ENCODE measurements around the gene NUP133.

The NUP133 gene

DNA sequence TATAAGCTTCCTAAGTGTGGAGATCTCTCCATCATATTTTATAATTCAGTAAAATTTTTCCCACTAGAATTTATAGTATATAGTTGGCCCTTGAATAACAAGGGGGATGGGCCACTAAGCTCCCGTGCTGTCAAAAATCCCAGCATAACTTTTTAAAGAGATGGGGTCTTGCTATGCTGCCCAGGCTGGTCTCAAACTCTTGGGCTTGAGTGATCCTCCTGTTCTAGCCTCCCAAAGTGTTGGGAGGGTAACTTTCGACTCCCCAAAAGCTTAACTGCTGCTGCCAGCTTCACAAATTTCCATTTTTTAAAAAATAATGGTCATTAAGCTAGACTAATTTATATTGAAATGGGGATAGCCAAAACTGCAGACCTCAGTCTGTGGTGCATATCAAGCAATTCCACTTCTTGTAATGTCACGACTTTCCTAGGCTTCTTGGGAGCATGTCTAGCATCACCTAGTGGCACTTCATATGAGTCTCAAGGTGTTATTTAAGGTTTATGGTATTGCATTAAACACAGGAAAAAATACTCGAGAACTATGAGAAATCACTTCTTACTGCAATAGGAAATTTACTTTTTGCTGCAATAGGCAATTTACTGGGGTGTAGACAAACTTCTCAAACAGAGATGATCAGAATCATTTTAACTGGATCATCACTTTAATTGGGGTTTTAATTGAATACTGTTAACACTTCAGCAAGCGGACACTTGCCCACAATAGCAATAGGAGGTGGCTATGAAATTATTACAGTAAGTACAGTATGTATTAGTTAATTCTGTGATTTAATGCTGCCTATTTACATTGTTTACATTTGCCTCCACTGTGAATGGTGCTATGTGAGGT, 55.0 kb downstream of the NUP133 start:
- peak; percentile 28 for DNase-seq (ENCODE audit: low read depth)

DNA sequence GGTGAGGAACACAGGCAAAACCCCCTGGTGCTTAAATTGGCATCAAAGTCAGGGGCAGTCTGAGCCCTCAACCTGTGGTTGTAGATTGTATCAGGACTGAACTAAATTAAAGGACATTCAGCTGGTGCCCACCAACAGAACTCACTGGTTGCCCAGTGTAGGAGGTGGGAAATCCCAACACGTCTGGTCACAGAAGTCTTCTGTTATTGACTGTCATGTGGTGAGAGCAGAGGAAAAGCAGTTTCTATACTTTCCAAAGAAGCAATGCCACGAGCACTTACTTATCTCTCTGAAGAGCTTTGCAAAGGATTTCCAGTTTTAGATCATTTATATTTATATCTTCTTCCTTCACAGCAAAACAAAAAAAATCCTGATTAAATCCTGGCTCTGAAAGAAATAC, 59.3 kb downstream of the NUP133 start:
- DNase-seq (ENCODE audit: low read depth): no peak

DNA sequence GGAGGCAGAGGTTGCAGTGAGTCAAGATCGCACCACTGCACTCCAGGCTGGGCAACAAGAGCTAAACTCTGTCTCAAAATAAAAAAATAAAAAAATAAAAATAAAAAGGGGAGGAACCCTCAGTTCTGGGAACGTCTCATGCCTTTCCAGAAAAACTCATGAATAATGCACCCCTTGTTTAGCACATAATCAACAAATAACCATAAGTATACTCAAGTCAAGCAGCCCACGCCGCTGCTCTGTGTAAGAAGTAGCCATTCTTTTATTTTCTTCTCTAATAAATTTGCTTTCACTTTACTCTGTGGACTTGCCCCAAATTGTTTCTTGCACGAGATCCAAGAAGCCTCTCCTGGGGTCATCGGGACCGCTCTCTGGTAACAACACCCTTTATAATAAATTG, 59.8 kb downstream of the NUP133 start:
- DNase-seq (ENCODE audit: low read depth): no peak

DNA sequence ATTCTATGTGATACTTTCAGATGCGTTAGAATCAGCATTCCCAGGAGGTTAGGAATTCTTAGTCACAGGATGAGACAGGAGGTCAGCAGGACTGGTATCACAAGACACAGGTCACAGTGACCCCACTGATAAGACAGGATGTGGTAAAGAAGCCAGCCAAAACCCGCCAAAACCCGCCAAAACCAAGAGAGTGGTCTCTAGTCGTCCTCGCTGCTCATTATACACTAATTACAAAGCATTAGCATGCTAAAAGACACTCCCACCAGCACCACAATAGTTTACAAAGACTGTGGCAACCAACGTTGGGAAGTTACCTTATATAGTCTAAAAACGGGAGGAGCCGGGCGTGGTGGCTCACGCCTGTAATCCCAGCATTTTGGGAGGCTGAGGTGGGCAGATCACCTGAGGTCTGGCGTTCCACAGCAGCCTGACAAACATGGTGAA, 60.3 kb downstream of the NUP133 start:
- no peak for DNase-seq (ENCODE audit: low read depth)

DNA sequence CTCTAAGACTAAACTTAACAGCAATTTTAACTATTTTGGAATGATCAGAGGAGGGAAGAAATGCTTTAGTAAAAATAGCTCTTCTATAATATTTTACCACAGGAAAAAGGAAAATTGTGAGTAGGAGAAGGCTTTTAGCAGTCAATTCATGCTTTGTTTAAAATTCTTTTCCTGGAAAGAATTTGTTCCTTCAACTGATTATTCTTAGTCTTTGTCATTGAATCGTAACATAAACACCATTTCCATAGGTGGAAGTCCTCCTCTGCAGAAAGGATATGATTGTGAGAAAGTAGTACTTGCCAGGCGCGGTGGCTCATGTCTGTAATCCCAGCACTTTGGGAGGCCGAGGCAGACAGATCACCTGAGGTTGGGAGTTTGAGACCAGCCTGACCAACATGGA, 62.3 kb downstream of the NUP133 start:
- DNase-seq (ENCODE audit: low read depth): no peak

DNA sequence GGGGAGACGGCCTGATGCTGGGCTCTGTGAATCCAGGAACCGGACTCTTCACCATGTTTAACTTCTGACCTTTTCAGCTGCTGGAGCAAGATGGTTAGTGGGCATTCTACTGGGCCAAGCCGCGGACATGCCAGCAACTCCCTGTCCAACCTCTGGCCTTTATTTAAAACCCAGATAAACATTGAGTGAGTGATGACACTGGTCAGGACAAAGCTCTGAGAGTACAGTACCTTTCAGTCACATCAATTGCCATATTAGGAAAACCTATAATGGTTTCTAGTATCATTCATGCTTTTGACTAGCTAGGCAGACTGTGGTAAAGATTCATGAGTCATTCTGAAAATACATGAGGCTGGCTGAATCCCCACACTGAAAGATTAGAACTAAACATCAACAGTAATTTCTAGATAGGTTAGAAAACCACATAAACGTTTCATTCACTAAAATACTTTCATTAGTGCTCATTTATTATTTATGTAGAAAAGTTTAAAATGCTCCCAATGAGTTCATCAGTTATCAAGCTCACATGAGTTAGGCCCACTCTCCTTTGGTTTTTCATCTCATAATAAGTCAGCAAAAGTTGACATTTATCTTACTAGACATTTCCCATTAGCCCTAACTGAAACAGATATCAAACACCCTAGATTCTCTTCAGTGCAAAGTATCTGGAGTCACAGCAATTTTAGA, 67.1 kb downstream of the NUP133 start:
- peak; percentile 51 for DNase-seq (ENCODE audit: low read depth)

DNA sequence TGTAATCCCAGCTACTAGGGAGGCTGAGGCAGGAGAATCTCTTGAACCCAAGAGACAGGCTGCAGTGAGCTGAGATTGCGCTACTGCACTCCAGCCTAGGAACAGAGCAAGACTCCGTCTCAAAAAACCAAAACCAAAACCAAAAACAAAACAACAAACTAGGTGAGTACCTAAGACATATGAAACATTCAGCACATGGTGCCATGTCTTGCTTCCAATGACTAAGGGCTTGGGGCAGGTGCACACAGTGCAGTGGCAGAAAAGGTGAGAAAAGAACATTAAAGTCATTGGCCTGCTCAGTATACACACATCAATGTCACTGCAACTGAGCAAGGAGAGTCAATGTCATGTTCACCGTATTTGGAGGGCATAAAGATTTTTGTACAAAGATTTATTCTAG, 70.1 kb downstream of the NUP133 start:
- no peak for DNase-seq (ENCODE audit: low read depth)

DNA sequence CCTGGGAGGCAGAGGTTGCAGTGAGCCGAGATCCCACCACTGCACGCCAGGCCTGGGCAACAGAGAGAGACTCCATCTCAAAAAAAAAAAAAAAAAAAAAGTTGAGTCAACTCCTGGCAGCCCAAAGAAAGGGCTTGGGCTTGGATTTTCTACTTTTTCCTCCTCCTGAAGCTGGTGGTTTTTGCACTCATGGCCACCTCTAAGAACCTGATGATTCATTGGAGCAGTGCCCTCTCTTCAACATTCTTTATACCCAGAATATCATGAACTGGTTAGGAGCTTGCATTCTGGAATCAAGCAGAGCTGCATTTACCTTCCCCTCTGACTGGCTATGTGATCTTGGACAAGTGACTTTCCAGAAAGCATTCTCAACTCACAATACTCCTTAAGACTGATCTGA, 70.7 kb downstream of the NUP133 start:
- DNase-seq (ENCODE audit: low read depth): no peak

DNA sequence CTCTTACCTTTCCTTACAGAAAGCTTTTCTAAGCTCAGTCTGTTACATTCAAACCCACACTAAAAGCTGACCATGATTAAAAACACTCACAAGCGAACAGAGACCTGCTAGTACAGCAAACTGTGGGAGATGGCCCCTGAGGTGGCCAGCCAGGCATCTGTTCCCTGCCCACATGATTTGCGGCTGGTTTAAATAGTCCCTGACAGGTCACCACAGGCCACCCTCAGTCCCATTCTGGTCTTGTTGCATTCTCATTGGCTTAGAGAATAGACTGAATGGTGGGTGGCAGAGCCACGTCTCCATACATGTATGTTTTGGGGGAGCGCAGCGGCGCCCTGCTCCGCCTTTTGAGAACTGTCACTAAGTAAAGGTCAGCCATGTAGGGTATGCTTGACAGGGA, 71.9 kb downstream of the NUP133 start:
- no peak for DNase-seq (ENCODE audit: low read depth)

DNA sequence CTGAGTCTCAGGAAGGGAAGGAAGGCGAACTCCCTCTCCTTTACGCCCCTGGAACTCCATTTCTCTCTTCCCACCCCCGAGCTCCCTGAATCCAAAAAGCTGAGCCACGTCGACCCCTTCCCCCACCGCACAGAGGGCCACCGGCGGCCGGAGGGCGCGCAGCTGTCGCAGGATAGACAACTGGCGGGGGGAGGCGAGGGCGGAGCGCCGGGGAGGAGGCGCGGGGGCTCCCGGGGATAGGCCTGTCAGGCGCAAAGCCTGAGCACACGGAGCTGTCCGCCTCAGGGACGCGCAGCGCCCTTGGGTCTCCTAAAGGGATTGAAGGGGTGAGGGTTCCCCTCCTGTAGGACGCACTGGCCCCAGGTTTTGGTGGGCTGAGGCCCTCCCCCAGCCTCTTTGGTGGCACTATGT, 73.5 kb downstream of the NUP133 start:
- DNase-seq (ENCODE audit: low read depth): no peak

DNA sequence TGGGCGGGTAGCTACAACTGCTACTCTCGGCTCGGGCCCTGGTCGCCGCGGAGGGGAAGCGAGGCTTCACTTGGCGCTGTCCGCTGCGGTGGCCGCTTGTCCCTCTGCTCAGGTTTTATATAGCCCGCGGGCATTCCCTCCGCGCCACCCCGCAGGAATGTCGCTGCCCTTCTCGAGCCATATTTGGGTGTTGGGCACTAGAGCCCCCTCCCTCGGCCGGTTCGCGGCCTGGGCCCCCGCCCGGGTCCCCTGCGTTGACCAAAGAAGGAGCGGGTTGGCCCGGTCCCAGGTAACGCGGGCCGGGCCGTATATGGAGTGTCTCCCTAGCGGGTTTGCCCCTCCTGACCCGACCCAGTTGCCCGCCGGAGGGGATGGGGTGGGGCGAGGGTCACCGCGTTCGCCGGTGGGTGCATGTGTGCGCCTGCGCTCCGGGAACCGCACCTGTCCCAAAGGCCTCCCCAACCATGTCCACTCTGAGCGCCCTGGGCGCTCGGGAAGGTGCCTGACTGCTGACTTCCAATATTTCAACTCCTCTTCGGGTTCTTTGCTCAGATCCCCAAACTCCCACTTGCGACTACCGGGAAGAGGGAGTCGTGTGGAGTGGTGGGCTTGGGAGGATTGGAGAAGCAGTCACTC, 74.0 kb downstream of the NUP133 start, which contains the start of gene ACTA1:
ACTA1 (minus strand) TSS at position 90 of the 636 bp plus-strand sequence. CDS start 979 bp downstream, outside the sequence.
- DNase-seq (ENCODE audit: low read depth): no peak

DNA sequence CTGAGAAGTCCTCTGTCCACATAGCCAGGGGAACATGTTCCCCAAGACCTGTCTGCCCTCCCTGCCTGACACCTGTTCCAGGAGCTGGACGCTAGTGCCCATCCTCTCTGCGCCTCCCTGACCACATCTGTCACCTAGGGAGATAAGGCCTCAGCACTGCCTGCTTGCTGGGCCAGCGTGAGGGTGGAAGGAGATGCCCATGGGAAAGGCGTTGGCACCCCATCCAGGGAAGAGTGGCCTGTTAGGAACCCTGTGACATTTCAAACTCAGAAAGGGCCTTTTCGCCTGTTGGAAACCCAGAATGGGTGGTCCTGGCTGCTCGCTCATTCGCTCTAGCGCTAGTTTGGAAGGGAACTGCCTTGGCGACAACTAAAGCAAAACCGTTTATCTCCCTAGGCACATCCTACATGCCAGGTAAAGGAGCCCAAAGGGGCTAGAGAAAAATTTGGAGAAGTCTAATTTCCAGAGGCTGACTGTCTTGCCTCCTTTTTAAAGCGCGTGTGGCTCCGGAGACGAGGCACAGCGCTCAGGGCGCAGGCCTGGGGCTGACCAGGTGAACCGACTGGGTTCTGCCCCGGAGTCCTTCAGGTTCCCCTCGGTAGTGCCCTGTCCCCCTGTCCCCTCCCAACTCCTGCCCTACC, 74.7 kb downstream of the NUP133 start:
- DNase-seq (ENCODE audit: low read depth): no peak

DNA sequence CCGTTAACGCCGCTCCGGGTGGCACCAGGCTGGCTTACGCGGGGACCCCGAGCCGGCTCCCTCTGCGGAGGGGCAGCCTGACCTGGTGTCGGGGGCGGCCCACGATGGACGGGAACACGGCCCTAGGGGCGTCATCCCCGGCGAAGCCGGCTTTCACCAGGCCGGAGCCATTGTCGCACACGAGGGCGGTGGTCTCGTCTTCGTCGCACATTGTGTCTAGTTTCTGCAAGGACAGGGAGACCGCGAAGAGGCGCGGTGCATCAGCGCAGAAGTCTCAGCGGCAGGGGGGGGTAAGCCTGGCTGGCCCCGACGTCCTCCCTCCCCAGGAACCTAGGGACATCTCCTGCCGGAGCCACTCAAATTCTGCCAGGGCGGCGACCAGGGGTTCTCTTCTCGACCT, 75.2 kb downstream of the NUP133 start:
- DNase-seq (ENCODE audit: low read depth): no peak

DNA sequence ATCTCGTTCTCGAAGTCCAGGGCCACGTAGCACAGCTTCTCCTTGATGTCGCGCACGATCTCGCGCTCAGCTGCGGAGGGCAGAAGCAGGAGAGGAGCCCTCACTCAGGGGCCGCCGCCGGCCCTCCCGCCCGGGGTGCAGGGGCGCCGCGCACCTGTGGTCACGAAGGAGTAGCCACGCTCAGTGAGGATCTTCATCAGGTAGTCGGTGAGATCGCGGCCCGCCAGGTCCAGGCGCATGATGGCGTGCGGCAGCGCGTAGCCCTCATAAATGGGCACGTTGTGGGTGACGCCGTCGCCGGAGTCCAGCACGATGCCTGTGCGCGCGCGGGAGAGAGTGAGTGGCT, 76.1 kb downstream of the NUP133 start:
- DNase-seq (ENCODE audit: low read depth): no peak

DNA sequence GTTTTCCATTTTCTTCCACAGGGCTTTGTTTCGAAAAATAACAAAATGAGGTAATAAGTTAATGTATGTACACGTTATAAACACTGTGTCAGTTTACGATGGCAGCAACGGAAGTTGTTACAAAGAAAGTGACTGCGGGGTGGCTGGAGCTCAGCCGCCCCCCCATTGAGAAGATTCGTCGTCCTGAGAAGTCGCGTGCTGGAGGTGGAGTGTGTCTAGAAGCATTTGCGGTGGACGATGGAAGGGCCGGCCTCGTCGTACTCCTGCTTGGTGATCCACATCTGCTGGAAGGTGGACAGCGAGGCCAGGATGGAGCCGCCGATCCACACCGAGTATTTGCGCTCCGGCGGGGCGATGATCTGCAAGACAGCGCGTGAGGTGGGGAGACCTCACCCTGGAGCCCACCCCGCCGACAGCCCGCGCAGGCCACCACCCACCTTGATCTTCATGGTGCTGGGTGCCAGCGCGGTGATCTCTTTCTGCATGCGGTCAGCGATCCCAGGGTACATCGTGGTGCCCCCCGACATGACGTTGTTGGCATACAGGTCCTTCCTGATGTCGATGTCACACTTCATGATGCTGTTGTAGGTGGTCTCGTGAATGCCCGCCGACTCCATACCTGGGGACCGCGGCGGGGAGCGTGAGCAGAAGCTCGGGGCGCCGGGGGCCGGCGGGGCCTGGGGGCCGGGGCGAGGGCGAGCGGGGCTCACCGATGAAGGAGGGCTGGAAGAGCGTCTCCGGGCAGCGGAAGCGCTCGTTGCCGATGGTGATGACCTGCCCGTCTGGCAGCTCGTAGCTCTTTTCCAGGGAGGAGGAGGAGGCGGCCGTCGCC, 76.6 kb downstream of the NUP133 start:
- DNase-seq (ENCODE audit: low read depth): no peak

DNA sequence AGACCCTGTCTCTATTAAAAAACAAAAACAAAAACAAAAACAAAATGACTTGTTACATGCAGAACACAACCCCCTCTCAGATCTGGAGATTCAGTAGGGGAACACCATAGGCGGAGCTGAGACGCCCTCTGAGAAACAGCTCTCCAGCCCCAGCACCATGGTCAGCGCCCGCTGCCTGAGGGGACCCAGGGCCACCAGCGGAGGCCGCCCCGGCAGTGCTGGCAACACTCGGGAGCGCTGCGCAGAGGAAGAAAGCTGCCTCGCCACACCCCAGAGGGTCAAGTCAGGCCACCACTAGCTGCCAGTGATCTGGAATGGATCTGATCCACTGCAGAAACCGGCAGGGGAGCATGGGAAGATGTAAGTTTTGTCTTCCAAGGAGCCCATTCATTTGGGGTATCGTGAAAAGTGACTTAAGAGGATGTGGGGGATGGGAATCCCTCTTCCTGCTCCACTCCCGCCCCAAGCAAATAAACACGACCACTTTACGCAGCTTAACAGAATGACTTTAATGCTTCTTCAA, 77.3 kb downstream of the NUP133 start:
- peak; percentile 25 for DNase-seq (ENCODE audit: low read depth)

DNA sequence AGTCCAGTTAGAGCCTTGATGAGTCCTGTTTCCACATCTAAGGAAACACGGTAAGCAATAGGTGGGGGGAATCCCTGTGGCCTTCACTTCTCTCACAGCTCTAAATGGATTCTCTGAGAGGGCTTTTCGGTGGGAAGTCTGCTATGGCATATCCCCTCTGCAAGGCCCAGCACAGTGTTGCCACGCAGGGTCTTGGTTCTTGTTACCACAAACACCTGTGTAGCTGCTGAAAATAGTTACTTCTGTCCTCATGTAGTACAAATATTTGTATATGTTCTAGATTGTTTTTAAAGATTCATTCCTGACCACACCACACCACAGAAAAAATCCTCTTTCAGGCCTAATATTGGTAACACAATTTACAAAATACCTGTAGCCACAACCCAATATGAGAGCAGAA, 79.9 kb downstream of the NUP133 start:
- DNase-seq (ENCODE audit: low read depth): no peak

DNA sequence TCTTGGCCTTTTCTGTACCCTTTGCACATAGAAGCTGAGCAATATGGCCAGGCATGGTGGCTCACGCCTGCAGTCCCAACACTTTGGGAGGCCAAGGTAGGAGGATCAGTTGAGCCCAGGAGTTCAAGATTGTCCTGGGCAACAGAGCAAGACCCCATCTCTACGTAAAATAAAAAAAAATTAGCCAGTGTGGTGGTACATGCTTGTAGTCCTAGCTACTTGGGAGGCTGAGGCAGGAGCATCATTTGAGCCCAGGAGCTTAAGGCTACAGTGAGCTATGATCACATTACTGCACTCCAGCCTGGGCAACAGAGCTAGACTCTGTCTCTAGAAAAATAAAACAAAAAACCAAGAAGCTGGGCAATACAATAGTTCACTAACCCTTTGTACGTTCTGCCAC, 80.6 kb downstream of the NUP133 start:
- no peak for DNase-seq (ENCODE audit: low read depth)

DNA sequence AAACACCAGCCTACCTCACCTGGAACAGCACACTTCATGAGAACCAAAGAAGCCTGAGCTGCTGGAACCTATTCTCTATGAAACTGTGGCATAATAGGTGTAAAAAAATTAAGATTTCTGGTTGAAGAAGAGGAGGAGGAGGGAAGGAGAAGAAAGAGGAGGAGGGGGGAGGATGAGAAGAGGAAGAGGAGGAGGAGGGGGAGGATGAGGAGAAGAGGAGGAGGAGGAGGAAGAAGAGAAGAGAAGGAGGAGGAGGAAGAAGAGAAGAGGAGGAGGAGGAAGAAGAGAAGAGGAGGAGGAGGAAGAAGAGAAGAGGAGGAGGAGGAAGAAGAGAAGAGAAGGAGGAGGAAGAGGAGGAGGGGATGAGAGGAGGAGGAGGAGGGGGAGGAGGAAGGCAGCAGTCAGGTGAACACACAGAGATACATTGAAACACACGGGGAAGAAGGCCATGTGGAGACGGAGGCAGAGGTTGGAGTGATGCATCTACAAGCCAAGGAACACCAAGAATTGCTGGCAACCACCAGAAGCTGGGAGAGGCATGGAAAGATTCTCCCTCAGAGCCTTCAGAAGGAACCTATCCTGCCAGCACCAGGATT, 82.5 kb downstream of the NUP133 start:
- DNase-seq (ENCODE audit: low read depth): no peak

DNA sequence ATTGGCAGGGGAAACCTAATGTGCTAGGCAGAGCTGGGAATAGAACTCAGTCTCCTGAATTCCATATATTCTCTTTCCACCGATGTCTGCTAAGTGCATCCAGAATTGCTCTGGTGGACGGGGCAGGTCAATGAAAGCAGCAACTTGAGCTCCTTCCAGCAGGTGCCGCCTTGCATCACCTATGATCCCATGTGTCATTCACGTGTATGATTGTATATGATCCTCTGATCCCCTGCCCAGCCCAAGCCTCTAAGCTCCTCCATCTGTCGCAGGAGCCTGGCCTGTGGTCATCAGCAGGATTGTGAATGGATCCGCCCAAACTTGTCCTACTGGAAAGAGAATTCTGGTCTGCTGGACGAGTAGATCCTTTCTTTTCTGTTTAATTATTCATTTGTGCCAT, 87.4 kb downstream of the NUP133 start:
- DNase-seq (ENCODE audit: low read depth): no peak

DNA sequence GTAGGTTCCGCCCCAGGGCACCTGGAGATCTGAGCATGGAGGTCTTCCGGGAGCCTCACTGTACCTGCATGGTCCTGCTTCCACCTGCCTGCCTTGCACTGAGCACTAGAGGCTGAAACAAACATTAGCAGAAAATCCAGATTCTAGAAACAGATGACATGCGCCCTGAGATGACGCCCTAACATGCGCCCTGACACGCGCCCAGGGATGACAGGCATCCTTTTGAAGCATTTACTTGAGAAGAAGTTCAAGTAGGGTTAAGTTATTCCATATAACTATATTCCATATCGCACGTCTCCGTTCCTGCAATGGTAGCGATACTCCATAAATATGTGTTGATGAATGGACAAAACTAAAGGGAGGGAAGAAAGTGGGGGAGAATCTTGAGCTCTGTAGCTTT, 87.9 kb downstream of the NUP133 start:
- DNase-seq (ENCODE audit: low read depth): no peak
